GM23338 (cell line): Measurements from ENCODE around the gene CCDC32. TPM values are rescaled to one million over a fixed set of nuclear protein-coding genes. Genes with fewer than 3 reads are reported as not detected.

ENCODE experiments used
- ATAC-seq: fragments of 200-7000 bp; cut with Tn5 transposase; 3 replicates; pipeline ENCODE4 v1.9.1; 2020
- DNase-seq: peaks from one replicate; pipeline ENCODE4 v3.0.0-alpha.2; 2015; ENCODE audit warnings: low spot score
- H2AFZ ChIP-seq: fragments of 200-600 bp; sonication (generic); 2 replicates; pipeline ENCODE4 v1.8.0; 2016; ENCODE audit warnings: antibody characterized with exemption, mild to moderate bottlenecking, moderate library complexity
- H3F3A ChIP-seq: fragments of 200-600 bp; sonication (generic); replicated peaks from 2 replicates; pipeline ENCODE4 v1.8.0; 2017; ENCODE audit warnings: antibody characterized with exemption, mixed run types, low read depth
- H3K27ac ChIP-seq: fragments of 200-600 bp; sonication (generic); 2 replicates; pipeline ENCODE4 v1.6.1; 2016; ENCODE audit warnings: low read depth
- H3K27me3 ChIP-seq: fragments of 200-600 bp; sonication (generic); 2 replicates; pipeline ENCODE4 v1.8.0; 2016; ENCODE audit warnings: mild to moderate bottlenecking, mixed run types, moderate library complexity; ENCODE audit not compliant: insufficient read depth
- H3K36me3 ChIP-seq: fragments of 200-600 bp; sonication (generic); 2 replicates; pipeline ENCODE4 v1.8.0; 2016; ENCODE audit warnings: mild to moderate bottlenecking; ENCODE audit not compliant: insufficient read depth
- H3K4me1 ChIP-seq: fragments of 200-600 bp; sonication (generic); 2 replicates; pipeline ENCODE4 v1.8.0; 2016; ENCODE audit warnings: mild to moderate bottlenecking, moderate library complexity; ENCODE audit not compliant: insufficient read depth
- H3K4me2 ChIP-seq: fragments of 200-600 bp; sonication (generic); 2 replicates; pipeline ENCODE4 v1.7.1; 2017; ENCODE audit warnings: mixed run types
- H3K4me3 ChIP-seq: fragments of 200-600 bp; sonication (generic); 2 replicates; pipeline ENCODE4 v1.6.1; 2016; ENCODE audit warnings: mixed run types
- H3K79me2 ChIP-seq: fragments of 200-600 bp; sonication (generic); replicated peaks from 2 replicates; pipeline ENCODE4 v1.8.0; 2017; ENCODE audit warnings: mild to moderate bottlenecking; ENCODE audit not compliant: insufficient read depth
- H3K9me2 ChIP-seq: fragments of 200-600 bp; sonication (generic); 2 replicates; pipeline ENCODE4 v1.8.0; 2017; ENCODE audit not compliant: insufficient read depth
- H4K20me1 ChIP-seq: fragments of 200-600 bp; sonication (generic); replicated peaks from 2 replicates; pipeline ENCODE4 v1.8.0; 2017; ENCODE audit warnings: mild to moderate bottlenecking; ENCODE audit not compliant: insufficient read depth
- H3K27ac Mint-ChIP-seq: 2 replicates; pipeline ENCODE4 v1.8.0; 2020; ENCODE audit warnings: inconsistent platforms, mild to moderate bottlenecking, moderate library complexity, mixed read lengths
- H3K27me3 Mint-ChIP-seq: 3 replicates; pipeline ENCODE4 v1.8.0; 2022; ENCODE audit warnings: low read depth, mild to moderate bottlenecking, moderate library complexity, mixed read lengths, inconsistent platforms; ENCODE audit not compliant: insufficient read depth, poor library complexity
- H3K36me3 Mint-ChIP-seq: 3 replicates; pipeline ENCODE4 v1.8.0; 2021; ENCODE audit warnings: low read depth, mild to moderate bottlenecking, inconsistent platforms, moderate library complexity, mixed read lengths
- H3K4me1 Mint-ChIP-seq: 3 replicates; pipeline ENCODE4 v1.8.0; 2020; ENCODE audit warnings: mild to moderate bottlenecking, inconsistent platforms, mixed read lengths
- H3K4me3 Mint-ChIP-seq: 3 replicates; pipeline ENCODE4 v1.8.0; 2021; ENCODE audit warnings: moderate library complexity, mild to moderate bottlenecking, inconsistent platforms, mixed read lengths
- H3K9me3 Mint-ChIP-seq: 3 replicates; pipeline ENCODE4 v1.8.0; 2020; ENCODE audit warnings: moderate library complexity, mild to moderate bottlenecking, inconsistent platforms, mixed read lengths
- CREB1 ChIP-seq: fragments of 250-450 bp; sonication (Bioruptor Pico); IDR thresholded peaks from 2 replicates; pipeline ENCODE4 v1.5.0; 2020; ENCODE audit warnings: low read depth, mild to moderate bottlenecking, moderate library complexity
- EZH2 ChIP-seq: fragments of 200-600 bp; sonication (generic); IDR thresholded peaks from one replicate; pipeline ENCODE4 v1.8.0; 2017; ENCODE audit warnings: antibody characterized with exemption, mild to moderate bottlenecking, low read depth; ENCODE audit not compliant: unreplicated experiment
- JUNB ChIP-seq: IDR thresholded peaks from one replicate; pipeline ENCODE4 v1.6.1; 2016; ENCODE audit warnings: antibody characterized with exemption; ENCODE audit not compliant: unreplicated experiment
- NANOG ChIP-seq: IDR thresholded peaks from 2 replicates; pipeline ENCODE4 v1.6.1; 2016; ENCODE audit warnings: antibody characterized with exemption, borderline replicate concordance
- POLR2AphosphoS5 ChIP-seq: IDR thresholded peaks from 2 replicates; pipeline ENCODE4 v1.6.1; 2016; ENCODE audit warnings: antibody characterized with exemption, low read depth
- polyA plus RNA-seq: library from polyadenylated mRNA; unstranded; fragments of >200 nt; fragmentation: Nextera tagmentation; extraction: Ambion mirVana; gene quantifications from 2 replicates; pipeline ENCODE4 v1.2.1, GENCODE V29; 2016
- total RNA-seq: library from RNA; depleted of rRNA; stranded (reverse); fragments of >200 nt; shearing (Covaris generic); gene quantifications from 2 replicates; pipeline ENCODE4 v1.2.3, GENCODE V29; 2014
- TF ChIP-seq, protein P1 (sequence below): IDR thresholded peaks from one replicate; pipeline ENCODE4 v1.6.1; 2018; ENCODE audit warnings: antibody characterized with exemption; ENCODE audit not compliant: unreplicated experiment
- TF ChIP-seq, protein P2 (sequence below): fragments of 250-450 bp; sonication (Bioruptor Pico); IDR thresholded peaks from 2 replicates; pipeline ENCODE4 v1.5.0; 2020; ENCODE audit warnings: mild to moderate bottlenecking, moderate library complexity

CCDC32 gene
- total and polyA plus RNA-seq, 2 experiments from 2014 or later = 13.8 to 15.4 TPM

DNA sequence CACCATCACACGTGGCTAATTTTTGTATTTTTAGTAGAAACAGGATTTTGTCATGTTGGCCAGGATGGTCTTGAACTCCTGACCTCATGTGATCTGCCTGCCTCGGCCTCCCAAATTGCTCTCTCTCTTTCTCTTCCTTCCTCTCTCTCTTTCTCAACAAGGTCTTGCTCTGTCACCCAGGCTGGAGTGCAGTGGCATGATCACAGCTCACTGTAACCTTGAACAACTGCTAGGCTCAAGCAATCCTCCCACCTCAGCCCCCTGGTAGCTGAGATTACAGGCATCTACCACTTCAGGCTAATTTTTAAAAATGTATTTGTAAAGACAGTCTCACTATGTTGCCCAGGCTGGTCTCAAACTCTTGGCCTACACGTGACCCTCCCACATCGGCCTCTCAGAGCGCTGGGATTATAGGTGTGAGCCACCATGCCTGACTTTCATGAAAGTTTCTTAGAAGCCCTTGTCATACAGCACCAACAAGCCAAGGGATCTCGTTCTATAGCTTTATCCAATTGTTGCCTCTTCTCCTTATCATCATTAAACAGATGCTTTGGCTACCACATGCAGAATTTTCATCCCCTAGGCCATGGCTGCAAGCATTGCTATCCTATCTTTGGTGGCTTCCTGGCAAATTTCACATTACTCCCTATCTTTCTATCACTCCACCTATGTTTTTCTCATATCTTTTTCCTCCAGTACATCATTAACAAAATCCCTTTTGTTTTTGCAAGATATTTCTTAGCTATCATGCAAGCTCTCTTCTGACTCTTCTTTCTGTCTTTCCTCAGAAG lies 5.7 kb downstream of the CCDC32 start (continued):
- TF ChIP-seq, protein P1, sequence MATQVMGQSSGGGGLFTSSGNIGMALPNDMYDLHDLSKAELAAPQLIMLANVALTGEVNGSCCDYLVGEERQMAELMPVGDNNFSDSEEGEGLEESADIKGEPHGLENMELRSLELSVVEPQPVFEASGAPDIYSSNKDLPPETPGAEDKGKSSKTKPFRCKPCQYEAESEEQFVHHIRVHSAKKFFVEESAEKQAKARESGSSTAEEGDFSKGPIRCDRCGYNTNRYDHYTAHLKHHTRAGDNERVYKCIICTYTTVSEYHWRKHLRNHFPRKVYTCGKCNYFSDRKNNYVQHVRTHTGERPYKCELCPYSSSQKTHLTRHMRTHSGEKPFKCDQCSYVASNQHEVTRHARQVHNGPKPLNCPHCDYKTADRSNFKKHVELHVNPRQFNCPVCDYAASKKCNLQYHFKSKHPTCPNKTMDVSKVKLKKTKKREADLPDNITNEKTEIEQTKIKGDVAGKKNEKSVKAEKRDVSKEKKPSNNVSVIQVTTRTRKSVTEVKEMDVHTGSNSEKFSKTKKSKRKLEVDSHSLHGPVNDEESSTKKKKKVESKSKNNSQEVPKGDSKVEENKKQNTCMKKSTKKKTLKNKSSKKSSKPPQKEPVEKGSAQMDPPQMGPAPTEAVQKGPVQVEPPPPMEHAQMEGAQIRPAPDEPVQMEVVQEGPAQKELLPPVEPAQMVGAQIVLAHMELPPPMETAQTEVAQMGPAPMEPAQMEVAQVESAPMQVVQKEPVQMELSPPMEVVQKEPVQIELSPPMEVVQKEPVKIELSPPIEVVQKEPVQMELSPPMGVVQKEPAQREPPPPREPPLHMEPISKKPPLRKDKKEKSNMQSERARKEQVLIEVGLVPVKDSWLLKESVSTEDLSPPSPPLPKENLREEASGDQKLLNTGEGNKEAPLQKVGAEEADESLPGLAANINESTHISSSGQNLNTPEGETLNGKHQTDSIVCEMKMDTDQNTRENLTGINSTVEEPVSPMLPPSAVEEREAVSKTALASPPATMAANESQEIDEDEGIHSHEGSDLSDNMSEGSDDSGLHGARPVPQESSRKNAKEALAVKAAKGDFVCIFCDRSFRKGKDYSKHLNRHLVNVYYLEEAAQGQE = no peak
- no peak for TF ChIP-seq CREB1 (CRISPR knock-in tag)
- TF ChIP-seq, protein P2, sequence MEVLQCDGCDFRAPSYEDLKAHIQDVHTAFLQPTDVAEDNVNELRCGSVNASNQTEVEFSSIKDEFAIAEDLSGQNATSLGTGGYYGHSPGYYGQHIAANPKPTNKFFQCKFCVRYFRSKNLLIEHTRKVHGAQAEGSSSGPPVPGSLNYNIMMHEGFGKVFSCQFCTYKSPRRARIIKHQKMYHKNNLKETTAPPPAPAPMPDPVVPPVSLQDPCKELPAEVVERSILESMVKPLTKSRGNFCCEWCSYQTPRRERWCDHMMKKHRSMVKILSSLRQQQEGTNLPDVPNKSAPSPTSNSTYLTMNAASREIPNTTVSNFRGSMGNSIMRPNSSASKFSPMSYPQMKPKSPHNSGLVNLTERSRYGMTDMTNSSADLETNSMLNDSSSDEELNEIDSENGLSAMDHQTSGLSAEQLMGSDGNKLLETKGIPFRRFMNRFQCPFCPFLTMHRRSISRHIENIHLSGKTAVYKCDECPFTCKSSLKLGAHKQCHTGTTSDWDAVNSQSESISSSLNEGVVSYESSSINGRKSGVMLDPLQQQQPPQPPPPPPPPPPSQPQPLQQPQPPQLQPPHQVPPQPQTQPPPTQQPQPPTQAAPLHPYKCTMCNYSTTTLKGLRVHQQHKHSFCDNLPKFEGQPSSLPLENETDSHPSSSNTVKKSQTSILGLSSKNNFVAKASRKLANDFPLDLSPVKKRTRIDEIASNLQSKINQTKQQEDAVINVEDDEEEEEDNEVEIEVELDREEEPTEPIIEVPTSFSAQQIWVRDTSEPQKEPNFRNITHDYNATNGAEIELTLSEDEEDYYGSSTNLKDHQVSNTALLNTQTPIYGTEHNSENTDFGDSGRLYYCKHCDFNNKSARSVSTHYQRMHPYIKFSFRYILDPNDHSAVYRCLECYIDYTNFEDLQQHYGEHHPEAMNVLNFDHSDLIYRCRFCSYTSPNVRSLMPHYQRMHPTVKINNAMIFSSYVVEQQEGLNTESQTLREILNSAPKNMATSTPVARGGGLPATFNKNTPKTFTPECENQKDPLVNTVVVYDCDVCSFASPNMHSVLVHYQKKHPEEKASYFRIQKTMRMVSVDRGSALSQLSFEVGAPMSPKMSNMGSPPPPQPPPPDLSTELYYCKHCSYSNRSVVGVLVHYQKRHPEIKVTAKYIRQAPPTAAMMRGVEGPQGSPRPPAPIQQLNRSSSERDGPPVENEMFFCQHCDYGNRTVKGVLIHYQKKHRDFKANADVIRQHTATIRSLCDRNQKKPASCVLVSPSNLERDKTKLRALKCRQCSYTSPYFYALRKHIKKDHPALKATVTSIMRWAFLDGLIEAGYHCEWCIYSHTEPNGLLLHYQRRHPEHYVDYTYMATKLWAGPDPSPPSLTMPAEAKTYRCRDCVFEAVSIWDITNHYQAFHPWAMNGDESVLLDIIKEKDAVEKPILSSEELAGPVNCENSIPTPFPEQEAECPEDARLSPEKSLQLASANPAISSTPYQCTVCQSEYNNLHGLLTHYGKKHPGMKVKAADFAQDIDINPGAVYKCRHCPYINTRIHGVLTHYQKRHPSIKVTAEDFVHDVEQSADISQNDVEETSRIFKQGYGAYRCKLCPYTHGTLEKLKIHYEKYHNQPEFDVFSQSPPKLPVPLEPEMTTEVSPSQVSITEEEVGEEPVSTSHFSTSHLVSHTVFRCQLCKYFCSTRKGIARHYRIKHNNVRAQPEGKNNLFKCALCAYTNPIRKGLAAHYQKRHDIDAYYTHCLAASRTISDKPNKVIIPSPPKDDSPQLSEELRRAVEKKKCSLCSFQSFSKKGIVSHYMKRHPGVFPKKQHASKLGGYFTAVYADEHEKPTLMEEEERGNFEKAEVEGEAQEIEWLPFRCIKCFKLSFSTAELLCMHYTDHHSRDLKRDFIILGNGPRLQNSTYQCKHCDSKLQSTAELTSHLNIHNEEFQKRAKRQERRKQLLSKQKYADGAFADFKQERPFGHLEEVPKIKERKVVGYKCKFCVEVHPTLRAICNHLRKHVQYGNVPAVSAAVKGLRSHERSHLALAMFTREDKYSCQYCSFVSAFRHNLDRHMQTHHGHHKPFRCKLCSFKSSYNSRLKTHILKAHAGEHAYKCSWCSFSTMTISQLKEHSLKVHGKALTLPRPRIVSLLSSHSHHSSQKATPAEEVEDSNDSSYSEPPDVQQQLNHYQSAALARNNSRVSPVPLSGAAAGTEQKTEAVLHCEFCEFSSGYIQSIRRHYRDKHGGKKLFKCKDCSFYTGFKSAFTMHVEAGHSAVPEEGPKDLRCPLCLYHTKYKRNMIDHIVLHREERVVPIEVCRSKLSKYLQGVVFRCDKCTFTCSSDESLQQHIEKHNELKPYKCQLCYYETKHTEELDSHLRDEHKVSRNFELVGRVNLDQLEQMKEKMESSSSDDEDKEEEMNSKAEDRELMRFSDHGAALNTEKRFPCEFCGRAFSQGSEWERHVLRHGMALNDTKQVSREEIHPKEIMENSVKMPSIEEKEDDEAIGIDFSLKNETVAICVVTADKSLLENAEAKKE (CRISPR knock-in tag) = no peak

DNA sequence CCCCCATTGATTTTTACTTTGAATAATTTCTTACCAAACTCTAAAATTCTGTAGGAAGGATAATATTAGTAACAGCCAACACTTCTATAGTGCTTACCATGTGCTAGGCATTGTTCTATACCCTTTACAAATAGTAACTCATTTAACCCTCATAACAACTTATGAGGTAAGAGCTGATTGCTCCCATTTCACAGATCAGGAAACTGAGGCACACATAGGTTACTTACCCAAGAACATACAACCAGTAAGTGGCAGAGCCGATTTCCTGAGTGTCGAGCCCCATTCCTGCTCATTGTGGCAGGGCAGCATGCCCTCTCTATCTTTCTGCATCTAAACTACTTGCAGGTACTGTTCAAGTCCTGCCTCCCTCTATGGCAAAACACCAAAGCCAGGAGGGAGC lies 9.0 kb downstream of the CCDC32 start:
- H3K4me3 Mint-ChIP-seq = no peak overlapping the region
- H3K36me3 Mint-ChIP-seq = peaks cover 22% of the 10 kb centered on the region; the same call in 2 of the 3 replicates
- H3K36me3 ChIP-seq = no peaks in the 10 kb centered on the region
- no peak overlapping the region for H3K4me2 ChIP-seq
- H3K4me3 ChIP-seq = no peak overlapping the region
- H3K27me3 ChIP-seq = no peaks in the 10 kb centered on the region
- no peaks in the 10 kb centered on the region for H3K9me2 ChIP-seq
- no peak overlapping the region for H3K27ac ChIP-seq
- H3K79me2 ChIP-seq = no peaks in the 10 kb centered on the region
- H4K20me1 ChIP-seq = no peaks in the 10 kb centered on the region; the same call in 1 of the 2 replicates
- ATAC-seq (no peak), DNase-seq (no peak)
- H3K9me3 Mint-ChIP-seq = no peaks in the 10 kb centered on the region
- no peak overlapping the region for H2AFZ ChIP-seq
- peaks cover 14% of the 10 kb centered on the region for H3K27me3 Mint-ChIP-seq
- peaks cover 27% of the 10 kb centered on the region for H3K4me1 ChIP-seq
- H3K27ac Mint-ChIP-seq = 0 out of 2 replicates have a peak overlapping the region, but pooled peaks have one; percentile 67
- no peaks in the 10 kb centered on the region for H3F3A ChIP-seq
- peaks cover 50% of the 10 kb centered on the region for H3K4me1 Mint-ChIP-seq
- TF ChIP-seq EZH2 = no peak
- TF ChIP-seq, protein P1 = no peak
- no peak for TF ChIP-seq POLR2AphosphoS5
- TF ChIP-seq NANOG = no peak
- no peak for TF ChIP-seq JUNB
